Esophagus squamous epithelium (tissue), 5 donors: ENCODE measurements around the gene ZNF750. TPM values are rescaled to one million over a fixed set of nuclear protein-coding genes. Genes with fewer than 3 reads are reported as not detected.

Source experiments
- DNase-seq: peaks from one replicate; lab custom pipeline; 2025; lab: John Stamatoyannopoulos, UW
- H3K27ac ChIP-seq, 4 donors: fragments of 200-600 bp; sonication (generic); one replicate each; pipeline ENCODE4 v1.5.1; 2016 to 2019; ENCODE audit warnings: mild to moderate bottlenecking in 1 of 4
- H3K27me3 ChIP-seq, 4 donors: fragments of 200-600 bp; sonication (generic); 1 replicate in 3 of 4; 2 replicates in 1 of 4; pipeline versions ENCODE4 v1.5.1 to v1.6.0; 2017 to 2021; ENCODE audit warnings: antibody characterized with exemption in 1 of 4
- H3K36me3 ChIP-seq, 3 donors: fragments of 200-600 bp; sonication (generic); one replicate each; pipeline ENCODE4 v1.5.1; 2016 to 2019
- H3K4me1 ChIP-seq, 3 donors: fragments of 200-600 bp; sonication (generic); one replicate each; pipeline ENCODE4 v1.5.1; 2017 to 2019
- H3K4me3 ChIP-seq, 4 donors: fragments of 200-600 bp; sonication (generic); 1 replicate in 3 of 4; 2 replicates in 1 of 4; pipeline ENCODE4 v1.5.1; 2016 to 2019; ENCODE audit warnings: mild to moderate bottlenecking in 2 of 4, moderate library complexity in 1 of 4
- H3K9me3 ChIP-seq, 3 donors: fragments of 200-600 bp; sonication (generic); one replicate each; pipeline ENCODE4 v1.5.1; 2016 to 2019
- CTCF ChIP-seq, 6 experiments: fragments of 450-650 bp in 4 of 6; fragments of 200-600 bp in 2 of 6; sonication (generic) in 2 of 6; IDR thresholded peaks; one replicate each; pipeline ENCODE4 v1.5.1; 2016 to 2019; ENCODE audit warnings: antibody characterized with exemption in 6 of 6, mild to moderate bottlenecking in 4 of 6, moderate library complexity in 4 of 6
- POLR2A ChIP-seq, 4 donors: fragments of 450-650 bp; IDR thresholded peaks; one replicate each; pipeline ENCODE4 v1.6.1; 2017; ENCODE audit warnings: antibody characterized with exemption in 4 of 4, mild to moderate bottlenecking in 4 of 4, moderate library complexity in 3 of 4
- WGBS, 2 donors: methylation state at CpG; one replicate each; pipeline ENCODE4 v1.1.5; 2018; 5-methylcytosine and 5-hydroxymethylcytosine counted together
- intact Hi-C: fragments of 100-400 bp; cut with DNase I; formaldehyde crosslinking; loops from one replicate; pipeline ENCODE4 v1.15.0; 2022
- total RNA-seq, 4 donors: library from RNA; depleted of rRNA; stranded (reverse); fragments of >200 nt; gene quantifications; one replicate each; pipeline ENCODE4 v1.1.0, GENCODE V29; 2016
- donor health status: DM: yes; HTN: yes; CAD: no.

ZNF750 gene
- total RNA-seq, 4 donors from 2014 or later = 55.4 to 253 (median 96.8) TPM

GRCh38 chr17:82854226-82854625 is 14.4 kb upstream of the ZNF750 start:
- H3K4me1 ChIP-seq = peaks cover 3 to 36% (median 10%) of the 10 kb centered on the region in 3 donors
- no peaks in the 10 kb centered on the region for H3K27me3 ChIP-seq
- 97 to 100% methylated on average over 3 to 9 of the region's 11 CpGs for WGBS, 2 donors
- peaks cover 0 to 11% (median 0%) of the 10 kb centered on the region in 3 donors for H3K36me3 ChIP-seq
- H3K9me3 ChIP-seq = no peaks in the 10 kb centered on the region
- DNase-seq = no peak
- no peak overlapping the region for H3K27ac ChIP-seq
- no peak overlapping the region for H3K4me3 ChIP-seq
- intact Hi-C loops = no loop called here
- no peak for TF ChIP-seq POLR2A (IDR thresholded peaks at IDR 0.05)

- Histone ChIP-seq H3K27ac (no peak overlapping the region), H3K4me3 (no peak overlapping the region), H3K4me1 (peaks cover 4 to 33% (median 7%) of the 10 kb centered on the region in 3 donors), H3K9me3 (no peaks in the 10 kb centered on the region), H3K27me3 (no peaks in the 10 kb centered on the region), H3K36me3 (peaks cover 0 to 11% (median 0%) of the 10 kb centered on the region in 3 donors)
- DNase-seq = no peak
- TF ChIP-seq CTCF (IDR thresholded peaks at IDR 0.05) (no peak), POLR2A (IDR thresholded peaks at IDR 0.05) (no peak)
- intact Hi-C loops = no loop called here
- 84 to 92% methylated on average over 11 of the region's 12 CpGs for WGBS, 2 donors
Observed at GRCh38 chr17:82851381-82851780, 11.6 kb upstream of the ZNF750 start.

- Histone ChIP-seq H3K27me3 (no peaks in the 10 kb centered on the region), H3K4me1 (peaks cover 4 to 41% (median 7%) of the 10 kb centered on the region in 3 donors), H3K4me3 (no peak overlapping the region), H3K27ac (no peak overlapping the region), H3K9me3 (no peaks in the 10 kb centered on the region), H3K36me3 (peaks cover 0 to 4% (median 0%) of the 10 kb centered on the region in 3 donors)
- no peak for TF ChIP-seq CTCF (IDR thresholded peaks at IDR 0.05)
- TF ChIP-seq POLR2A (IDR thresholded peaks at IDR 0.05) = no peak
- intact Hi-C loops = no loop called here
- WGBS, 2 donors = 86 to 90% methylated on average over 31 to 33 of the region's 33 CpGs
- DNase-seq = no peak
Observed at GRCh38 chr17:82849076-82849945, 9.5 kb upstream of the ZNF750 start.

GRCh38 chr17:82848022-82848592 is 8.3 kb upstream of the ZNF750 start:
- no peaks in the 10 kb centered on the region for H3K9me3 ChIP-seq
- intact Hi-C loops = no loop called here
- no peaks in the 10 kb centered on the region for H3K27me3 ChIP-seq
- TF ChIP-seq POLR2A (IDR thresholded peaks at IDR 0.05) = peak in 3 of 4 donors; percentile 26 to 44 (median 34)
- no peak for TF ChIP-seq CTCF (IDR thresholded peaks at IDR 0.05)
- no peak for DNase-seq
- peaks cover 4 to 45% (median 7%) of the 10 kb centered on the region in 3 donors for H3K4me1 ChIP-seq
- 31 to 56% methylated on average over 15 to 21 of the region's 23 CpGs for WGBS, 2 donors
- H3K27ac ChIP-seq = peak overlapping the region; percentile 76 to 92 (median 86)
- H3K36me3 ChIP-seq = no peaks in the 10 kb centered on the region
- peak overlapping the region; percentile 9 to 38 (median 36) for H3K4me3 ChIP-seq

GRCh38 chr17:82846061-82846691 is 6.4 kb upstream of the ZNF750 start:
- no peak for DNase-seq
- 70 to 75% methylated on average over 18 to 19 of the region's 25 CpGs for WGBS, 2 donors
- Histone ChIP-seq H3K4me1 (peaks cover 4 to 47% (median 7%) of the 10 kb centered on the region in 3 donors), H3K36me3 (no peaks in the 10 kb centered on the region), H3K27ac (peak overlapping the region in 3 of 4 donors; percentile 50 to 92 (median 87)), H3K4me3 (peak overlapping the region in 3 of 4 donors; percentile 16 to 40 (median 22)), H3K9me3 (no peaks in the 10 kb centered on the region), H3K27me3 (no peaks in the 10 kb centered on the region)
- TF ChIP-seq POLR2A (IDR thresholded peaks at IDR 0.05) (no peak), CTCF (IDR thresholded peaks at IDR 0.05) (no peak)
- intact Hi-C loops = no loop called here
